Measurements from ENCODE around the gene SARS2. TPM values are rescaled to one million over a fixed set of nuclear protein-coding genes. Genes with fewer than 3 reads are reported as not detected.
A peak's percentile ranks its signal among the peaks of the same experiment; 100 is the strongest.
"Not testable (repeated sequence)": the region's sequence is repeated elsewhere in the genome, so short reads cannot be mapped to it uniquely, and the experiment has no call there.

SARS2 gene, protein sequence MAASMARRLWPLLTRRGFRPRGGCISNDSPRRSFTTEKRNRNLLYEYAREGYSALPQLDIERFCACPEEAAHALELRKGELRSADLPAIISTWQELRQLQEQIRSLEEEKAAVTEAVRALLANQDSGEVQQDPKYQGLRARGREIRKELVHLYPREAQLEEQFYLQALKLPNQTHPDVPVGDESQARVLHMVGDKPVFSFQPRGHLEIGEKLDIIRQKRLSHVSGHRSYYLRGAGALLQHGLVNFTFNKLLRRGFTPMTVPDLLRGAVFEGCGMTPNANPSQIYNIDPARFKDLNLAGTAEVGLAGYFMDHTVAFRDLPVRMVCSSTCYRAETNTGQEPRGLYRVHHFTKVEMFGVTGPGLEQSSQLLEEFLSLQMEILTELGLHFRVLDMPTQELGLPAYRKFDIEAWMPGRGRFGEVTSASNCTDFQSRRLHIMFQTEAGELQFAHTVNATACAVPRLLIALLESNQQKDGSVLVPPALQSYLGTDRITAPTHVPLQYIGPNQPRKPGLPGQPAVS
- total RNA-seq: 10 to 100 TPM; 27.5 to 49.3 TPM

DNA sequence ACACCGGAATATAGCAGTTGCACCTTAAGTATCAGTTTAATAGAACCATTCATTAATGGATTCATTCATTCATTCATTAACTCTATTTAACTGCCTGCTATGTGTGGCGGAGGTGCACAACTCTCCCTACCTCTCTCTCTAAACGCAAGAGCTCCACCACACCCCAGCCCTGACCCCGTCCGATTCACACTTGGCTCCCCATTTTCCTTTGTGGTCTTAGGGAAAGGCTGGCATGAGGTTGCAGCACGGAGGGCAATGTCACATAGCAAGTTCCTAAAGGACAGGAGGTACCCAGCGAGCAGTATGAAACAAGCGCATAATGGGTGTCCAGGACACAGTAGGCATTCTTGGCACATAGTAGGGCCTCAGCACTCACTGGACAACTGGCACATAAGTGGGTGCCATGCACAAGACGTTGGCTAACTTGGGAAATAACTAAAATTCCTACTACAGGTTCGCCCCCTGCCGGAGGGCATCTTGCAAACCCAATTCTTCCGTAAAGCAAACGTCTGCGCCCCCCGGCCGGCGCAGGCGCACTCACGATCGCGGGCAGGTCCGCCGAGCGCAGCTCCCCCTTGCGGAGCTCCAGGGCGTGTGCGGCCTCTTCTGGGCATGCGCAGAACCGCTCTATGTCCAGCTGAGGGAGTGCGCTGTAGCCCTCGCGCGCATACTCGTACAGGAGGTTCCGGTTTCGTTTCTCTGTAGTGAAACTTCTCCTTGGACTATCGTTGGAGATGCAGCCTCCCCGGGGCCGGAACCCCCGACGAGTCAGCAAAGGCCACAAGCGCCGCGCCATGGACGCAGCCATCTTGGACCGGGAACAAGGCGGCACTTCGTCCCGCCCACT, at the start of gene SARS2:
TSS of gene SARS2 (minus strand) at position 835 of the 847 bp plus-strand sequence. CDS start at position 808, 27 bp downstream.
- H3K4me1 Mint-ChIP-seq: peaks cover 11% of the 10 kb centered on the region
- ATAC-seq (replicated peaks): peak; percentile 67
- H3K36me3 Mint-ChIP-seq (ENCODE audit: low read depth): peaks cover 60% of the 10 kb centered on the region
- H3K27ac Mint-ChIP-seq: peak within 1 kb of the TSS; percentile 99
- no peaks in the 10 kb centered on the region for H3K9me3 Mint-ChIP-seq
- peak within 1 kb of the TSS; percentile 100 for H3K4me3 Mint-ChIP-seq
- H3K27me3 Mint-ChIP-seq: no peaks in the 10 kb centered on the region

DNA sequence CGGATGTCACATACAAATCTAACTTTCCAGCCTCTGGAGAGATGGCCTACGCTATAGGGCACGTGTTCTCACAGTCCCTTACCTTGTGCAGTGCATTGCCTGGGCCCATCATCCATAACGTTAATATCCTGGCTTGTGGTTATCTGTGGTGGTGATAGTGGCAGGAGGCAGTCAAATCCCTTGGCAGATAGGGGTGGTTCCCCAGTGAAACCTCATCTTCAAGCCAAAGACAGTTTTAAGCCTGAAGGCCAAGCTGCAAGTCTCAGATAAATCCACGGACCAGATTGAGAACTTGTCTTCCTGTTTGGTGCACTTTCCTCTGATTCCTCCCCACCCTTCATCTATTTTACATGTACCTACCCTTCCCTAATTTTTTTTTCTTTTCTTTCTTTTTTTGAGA, 49.2 kb upstream of the SARS2 start:
- Mint-ChIP-seq H3K9me3 (no peaks in the 10 kb centered on the region), H3K4me3 (no peak overlapping the region), H3K27me3 (peaks cover 22% of the 10 kb centered on the region), H3K36me3 (ENCODE audit: low read depth) (no peaks in the 10 kb centered on the region), H3K27ac (no peak overlapping the region), H3K4me1 (no peaks in the 10 kb centered on the region)
- ATAC-seq (replicated peaks): no peak

DNA sequence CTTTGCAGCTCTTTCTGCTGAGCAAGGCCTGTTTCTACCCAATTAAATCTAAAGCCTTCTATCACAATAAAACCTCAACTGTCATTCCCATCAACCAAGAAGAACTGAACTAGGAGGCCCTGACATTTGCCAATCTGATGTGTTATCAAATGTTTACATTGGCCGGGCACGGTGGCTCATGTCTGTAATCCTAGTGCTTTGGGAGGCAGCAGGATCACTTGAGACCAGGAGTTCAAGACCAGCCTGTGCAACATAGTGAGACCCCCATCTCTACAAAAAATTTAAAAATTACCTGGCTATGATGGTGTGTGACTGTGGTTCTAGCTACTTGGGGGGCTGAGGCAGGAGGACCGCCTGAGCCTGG, 47.7 kb upstream of the SARS2 start:
- H3K27me3 Mint-ChIP-seq: peaks cover 28% of the 10 kb centered on the region
- H3K4me1 Mint-ChIP-seq: no peaks in the 10 kb centered on the region
- peak overlapping the region; percentile 13 for H3K4me3 Mint-ChIP-seq
- no peak for ATAC-seq (replicated peaks)
- H3K9me3 Mint-ChIP-seq: no peaks in the 10 kb centered on the region
- peak overlapping the region; percentile 56 for H3K27ac Mint-ChIP-seq
- H3K36me3 Mint-ChIP-seq (ENCODE audit: low read depth): no peaks in the 10 kb centered on the region

DNA sequence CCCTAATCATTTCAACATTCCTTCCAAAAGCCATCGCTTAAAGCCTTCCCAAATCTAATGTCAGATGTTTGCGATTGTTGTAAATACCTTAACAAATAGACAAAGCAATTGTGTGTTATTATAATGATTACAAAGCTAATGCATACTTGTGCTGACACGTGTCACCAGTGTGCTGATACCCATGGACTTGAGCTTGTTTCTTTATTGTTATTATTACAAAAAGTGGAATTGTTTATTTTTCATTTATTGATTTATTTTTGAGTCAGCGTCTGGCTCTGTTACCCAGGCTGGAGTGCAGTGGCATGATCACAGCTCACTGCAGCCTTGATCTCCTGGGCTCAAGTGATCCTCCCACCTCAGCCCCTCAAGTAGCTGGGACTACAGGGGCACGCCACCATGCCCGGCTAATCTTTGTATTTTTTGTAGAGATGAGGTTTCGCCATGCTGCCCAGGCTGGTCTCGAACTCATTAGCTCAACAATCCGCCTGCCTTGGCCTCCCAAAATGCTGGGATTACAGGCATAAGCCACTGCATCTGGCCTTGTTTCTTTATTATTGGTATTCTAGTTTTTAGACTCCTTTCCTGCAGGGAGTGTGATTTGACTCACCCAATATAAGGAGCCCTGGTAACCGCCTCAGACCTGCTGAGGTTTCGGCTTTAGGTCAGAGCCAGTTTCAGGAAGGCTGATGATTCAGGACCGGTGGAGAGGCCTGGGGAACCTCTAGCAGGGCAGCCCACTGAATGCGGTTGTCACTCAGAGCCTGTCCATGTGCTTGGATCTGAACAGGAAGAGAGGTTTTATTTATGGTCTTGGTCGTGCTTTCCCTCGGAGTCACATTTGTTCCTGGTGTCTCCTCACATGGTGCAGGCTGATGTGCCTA, 47.1 kb upstream of the SARS2 start:
- Mint-ChIP-seq H3K9me3 (no peaks in the 10 kb centered on the region), H3K36me3 (ENCODE audit: low read depth) (no peaks in the 10 kb centered on the region), H3K4me3 (peak overlapping the region; percentile 13), H3K27ac (peak overlapping the region; percentile 56), H3K4me1 (no peaks in the 10 kb centered on the region), H3K27me3 (peaks cover 28% of the 10 kb centered on the region)
- peak; percentile 100 for ATAC-seq (replicated peaks)

DNA sequence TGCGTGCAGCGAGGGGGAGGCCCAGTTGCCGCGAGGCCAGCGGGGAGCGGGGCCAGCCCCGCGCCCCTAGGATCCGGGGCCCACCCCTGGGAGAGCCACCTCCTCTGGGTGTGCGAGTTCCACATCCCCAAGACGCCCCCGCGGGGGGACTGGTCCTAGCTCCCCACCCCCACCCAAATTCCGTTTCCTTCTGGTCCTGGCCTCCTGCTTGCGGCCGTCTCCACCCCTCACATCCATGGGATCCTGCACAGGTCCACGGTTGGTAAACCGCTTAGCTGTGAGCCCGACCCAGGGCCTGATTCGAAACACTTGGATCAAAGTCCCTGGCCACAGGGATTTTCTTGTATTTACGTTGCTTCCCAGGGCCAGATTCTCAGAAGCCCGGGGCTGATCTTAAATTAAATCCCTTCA, 45.3 kb upstream of the SARS2 start:
- no peak for ATAC-seq (replicated peaks)
- no peak overlapping the region for H3K27ac Mint-ChIP-seq
- H3K4me1 Mint-ChIP-seq: no peaks in the 10 kb centered on the region
- peaks cover 28% of the 10 kb centered on the region for H3K27me3 Mint-ChIP-seq
- peak overlapping the region; percentile 53 for H3K4me3 Mint-ChIP-seq
- no peaks in the 10 kb centered on the region for H3K9me3 Mint-ChIP-seq
- H3K36me3 Mint-ChIP-seq (ENCODE audit: low read depth): no peaks in the 10 kb centered on the region

DNA sequence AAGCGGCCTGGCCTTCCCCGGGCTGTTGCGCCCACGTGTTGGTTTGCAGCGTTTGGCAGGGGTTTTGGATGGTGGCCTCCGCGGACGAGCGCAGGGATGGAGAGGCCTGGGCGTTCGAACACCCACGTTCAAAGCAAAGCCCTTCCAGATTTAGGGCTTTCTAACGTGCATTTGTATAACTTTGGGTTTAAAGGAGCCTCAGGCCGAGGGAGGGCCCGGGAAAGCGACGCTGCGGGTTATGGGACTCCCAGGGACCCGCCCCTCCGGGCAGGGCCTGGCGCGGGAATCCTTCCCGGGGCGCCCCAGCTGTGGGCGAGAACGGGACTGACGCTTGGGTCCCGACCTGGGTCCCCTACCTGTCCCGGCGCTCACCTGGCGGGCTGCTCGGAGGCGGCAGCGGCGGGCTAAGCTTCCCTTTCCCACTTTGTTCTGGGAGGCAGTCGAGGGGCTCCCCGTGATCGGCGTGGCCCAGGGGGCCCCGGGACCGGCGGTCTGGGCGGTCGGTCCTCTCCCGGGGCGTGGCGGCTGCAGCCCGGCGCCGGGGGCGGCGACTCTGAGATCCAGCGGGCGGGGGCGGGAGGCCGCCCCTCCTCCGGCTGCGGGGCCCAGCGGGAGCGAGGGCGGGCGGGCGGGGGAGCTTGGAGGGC, 44.8 kb upstream of the SARS2 start, which contains the start of gene FBXO17:
TSS of gene FBXO17 (minus strand) at position 529 of the 647 bp plus-strand sequence. CDS start 25,423 bp downstream, outside the sequence.
- no peak for ATAC-seq (replicated peaks)
- Mint-ChIP-seq H3K4me1 (no peaks in the 10 kb centered on the region), H3K27me3 (peaks cover 24% of the 10 kb centered on the region), H3K4me3 (peak within 1 kb of the TSS; percentile 57), H3K27ac (no peak within 1 kb of the TSS), H3K9me3 (no peaks in the 10 kb centered on the region), H3K36me3 (ENCODE audit: low read depth) (no peaks in the 10 kb centered on the region)

DNA sequence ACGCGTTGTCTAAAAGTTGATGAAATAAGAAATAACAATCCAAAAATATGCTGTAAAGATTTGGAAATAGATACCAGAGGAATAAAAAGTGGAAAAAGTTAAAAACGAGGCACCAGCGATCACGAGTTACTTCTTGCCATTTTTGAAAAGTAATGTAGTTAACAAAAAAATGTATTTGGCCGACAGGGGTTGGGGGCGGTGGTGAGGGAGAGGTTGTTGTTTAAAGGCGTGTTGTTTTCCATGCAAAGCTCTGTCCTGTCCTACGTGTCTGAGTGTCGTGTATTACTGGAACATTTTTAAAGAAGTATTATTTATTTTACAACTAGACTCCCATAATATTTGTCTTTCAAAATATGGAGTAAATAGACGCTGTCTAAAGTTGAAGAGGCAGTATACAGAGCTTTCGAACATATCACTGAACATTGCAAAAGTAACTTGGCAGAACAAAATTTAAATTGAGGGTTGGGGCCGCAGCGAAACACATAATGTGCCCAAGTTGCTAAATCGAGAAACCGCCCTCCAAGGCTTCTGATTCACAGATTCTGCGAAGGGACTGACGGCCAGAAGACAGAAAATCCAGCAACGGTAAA, 44.2 kb upstream of the SARS2 start:
- Mint-ChIP-seq H3K27ac (no peak overlapping the region), H3K9me3 (no peaks in the 10 kb centered on the region), H3K27me3 (peaks cover 24% of the 10 kb centered on the region), H3K4me3 (peak overlapping the region; percentile 57), H3K36me3 (ENCODE audit: low read depth) (no peaks in the 10 kb centered on the region), H3K4me1 (no peaks in the 10 kb centered on the region)
- no peak for ATAC-seq (replicated peaks)

DNA sequence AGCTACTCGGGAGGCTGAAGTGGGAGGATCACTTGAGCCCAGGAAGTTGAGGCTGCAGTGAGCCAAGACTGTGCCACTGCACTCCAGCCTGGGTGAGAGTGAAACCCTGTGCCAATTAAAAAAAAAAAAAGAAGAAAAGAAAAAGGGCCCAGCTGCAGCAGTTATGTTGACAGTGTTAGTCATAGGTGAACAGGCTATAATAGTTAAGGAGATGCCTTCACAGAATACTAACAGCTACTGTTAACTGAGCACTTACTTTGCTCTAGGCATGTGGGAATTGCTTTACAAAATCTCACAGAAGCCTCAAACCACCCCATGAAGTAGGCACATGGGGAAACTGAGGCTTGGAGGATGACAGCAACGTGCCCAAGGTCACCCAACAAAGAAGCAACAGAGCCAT, 41.1 kb upstream of the SARS2 start:
- H3K4me3 Mint-ChIP-seq: no peak overlapping the region
- H3K4me1 Mint-ChIP-seq: no peaks in the 10 kb centered on the region
- ATAC-seq (replicated peaks): no peak
- no peaks in the 10 kb centered on the region for H3K36me3 Mint-ChIP-seq (ENCODE audit: low read depth)
- H3K27ac Mint-ChIP-seq: no peak overlapping the region
- no peaks in the 10 kb centered on the region for H3K9me3 Mint-ChIP-seq
- H3K27me3 Mint-ChIP-seq: peaks cover 18% of the 10 kb centered on the region

DNA sequence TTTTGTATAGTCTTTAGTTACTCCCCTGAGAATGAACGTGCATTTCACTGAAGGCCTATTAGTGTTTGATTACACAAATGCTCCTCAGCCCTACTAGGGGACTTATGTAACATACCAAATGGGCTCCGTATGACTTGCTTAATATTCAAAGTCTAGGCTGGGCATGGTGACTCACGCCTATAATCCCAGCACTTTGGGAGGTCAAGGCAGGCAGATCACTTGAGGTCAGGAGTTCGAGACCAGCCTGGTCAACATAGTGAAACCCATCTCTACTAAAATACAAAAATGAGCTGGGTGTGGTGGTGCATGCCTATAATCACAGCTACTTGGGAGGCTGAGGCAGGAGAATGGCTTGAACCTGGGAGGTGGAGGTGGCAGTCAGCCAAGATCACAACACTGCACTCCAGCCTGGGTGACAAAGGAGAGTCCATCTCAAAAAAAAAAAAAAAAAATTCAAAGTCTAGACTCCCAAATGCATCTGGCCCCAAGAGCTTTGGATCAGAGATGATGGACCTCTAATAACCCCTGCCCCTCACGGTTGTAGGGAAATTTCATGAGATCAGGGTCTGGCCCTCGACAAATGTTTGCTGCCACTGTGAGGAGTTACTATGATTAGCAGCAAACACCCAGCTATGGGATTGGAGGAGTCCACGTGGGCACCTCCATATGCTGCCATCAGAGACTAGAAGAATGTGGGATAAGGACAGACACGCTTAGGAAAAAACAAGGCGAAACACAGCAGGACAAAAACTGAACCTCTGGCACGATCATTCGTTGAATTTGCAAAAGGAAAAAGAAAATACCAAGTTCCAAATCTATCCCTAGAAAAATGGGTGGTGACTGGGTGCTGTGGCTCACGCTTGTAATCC, 40.3 kb upstream of the SARS2 start:
- Mint-ChIP-seq H3K36me3 (ENCODE audit: low read depth) (no peaks in the 10 kb centered on the region), H3K4me1 (no peaks in the 10 kb centered on the region), H3K4me3 (no peak overlapping the region), H3K27me3 (peaks cover 11% of the 10 kb centered on the region), H3K9me3 (no peaks in the 10 kb centered on the region), H3K27ac (no peak overlapping the region)
- ATAC-seq (replicated peaks): no peak

DNA sequence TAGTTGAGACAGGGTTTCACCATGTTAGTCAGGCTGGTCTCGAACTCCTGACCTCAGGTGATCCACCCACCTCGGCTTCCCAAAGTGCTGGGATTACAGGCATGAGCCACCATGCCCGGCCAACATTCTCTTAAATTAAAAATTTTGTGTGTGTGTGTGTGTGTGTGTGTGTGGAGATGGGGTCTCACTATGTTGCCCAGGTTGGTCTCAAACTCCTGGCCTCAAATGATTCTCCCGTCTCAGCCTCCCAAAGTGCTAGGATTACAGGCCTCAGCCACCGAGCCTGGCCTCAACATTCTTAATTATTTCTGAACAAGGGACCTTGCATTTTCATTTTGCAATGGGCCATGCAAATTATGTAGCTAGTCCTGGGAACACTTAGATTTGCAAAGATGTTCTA, 35.6 kb upstream of the SARS2 start:
- not testable (repeated sequence) for H3K36me3 Mint-ChIP-seq (ENCODE audit: low read depth); H3K4me3 Mint-ChIP-seq; H3K4me1 Mint-ChIP-seq; H3K27me3 Mint-ChIP-seq; H3K27ac Mint-ChIP-seq; ATAC-seq (replicated peaks); H3K9me3 Mint-ChIP-seq

DNA sequence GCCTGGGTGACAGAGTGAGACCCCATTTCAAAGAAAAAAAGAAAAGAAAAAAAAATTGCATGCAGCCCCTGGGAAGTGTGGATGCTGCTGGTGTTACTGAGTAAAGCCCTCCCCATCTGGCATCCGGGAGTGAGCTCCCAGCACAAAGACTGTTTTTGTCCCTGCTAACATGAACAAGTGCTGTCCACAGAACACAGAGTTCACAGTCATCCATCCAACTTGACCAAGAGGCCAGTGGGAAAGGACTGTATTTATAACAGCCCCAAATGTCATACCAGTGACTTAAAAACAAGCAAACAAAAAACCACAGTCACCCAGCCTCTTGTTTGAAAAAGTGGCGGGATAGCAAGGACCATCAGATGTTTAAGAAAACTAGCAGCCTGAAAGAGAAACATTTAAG, 34.2 kb upstream of the SARS2 start:
- Mint-ChIP-seq H3K9me3 (no peaks in the 10 kb centered on the region), H3K27me3 (peaks cover 7% of the 10 kb centered on the region)

DNA sequence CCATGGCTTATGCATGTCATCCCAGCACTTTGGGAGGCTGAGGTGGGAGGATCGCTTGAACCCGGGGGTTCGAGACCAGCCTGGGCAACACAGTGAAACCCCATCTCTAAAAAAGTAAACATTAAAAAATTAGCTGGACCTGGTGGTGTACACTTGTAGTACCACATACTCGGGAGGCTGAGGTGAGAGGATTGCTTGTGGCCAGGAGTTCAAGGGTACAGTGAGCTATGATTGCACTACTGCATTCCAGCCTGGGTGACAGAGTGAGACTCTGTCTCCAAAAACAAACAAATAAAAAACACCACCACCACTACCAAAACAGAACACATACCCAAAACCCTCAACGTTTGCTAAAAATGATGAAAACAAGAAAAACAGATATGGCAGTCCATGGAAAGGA, 29.1 kb upstream of the SARS2 start:
- no peak overlapping the region for H3K27ac Mint-ChIP-seq
- peaks cover 7% of the 10 kb centered on the region for H3K27me3 Mint-ChIP-seq
- no peaks in the 10 kb centered on the region for H3K4me1 Mint-ChIP-seq
- no peak for ATAC-seq (replicated peaks)
- H3K4me3 Mint-ChIP-seq: no peak overlapping the region
- H3K9me3 Mint-ChIP-seq: no peaks in the 10 kb centered on the region
- H3K36me3 Mint-ChIP-seq (ENCODE audit: low read depth): no peaks in the 10 kb centered on the region

More for the DNA sequence above, 34.2 kb upstream of the SARS2 start:
- Mint-ChIP-seq H3K4me1 (no peaks in the 10 kb centered on the region), H3K36me3 (ENCODE audit: low read depth) (no peaks in the 10 kb centered on the region), H3K4me3 (no peak overlapping the region), H3K27ac (no peak overlapping the region)
- no peak for ATAC-seq (replicated peaks)

DNA sequence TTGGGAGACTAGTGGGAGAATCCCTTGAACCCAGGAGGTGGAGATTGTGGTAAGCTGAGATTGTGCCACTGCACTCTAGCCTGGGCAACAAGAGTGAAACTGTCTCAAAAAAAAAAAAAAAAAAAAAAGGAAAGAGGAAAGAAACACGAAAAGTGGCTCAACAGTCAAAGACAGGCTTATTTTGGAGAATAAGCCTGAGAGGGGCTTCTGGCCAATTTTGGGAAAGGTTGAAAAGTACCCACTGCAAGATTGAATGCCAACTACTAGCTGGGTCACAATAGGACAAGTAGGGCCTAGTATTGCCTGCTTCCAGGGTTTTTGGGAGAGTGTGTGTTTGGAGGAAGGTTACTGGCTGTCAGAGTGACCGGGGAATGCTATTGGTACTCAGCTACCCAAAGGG, 27.7 kb upstream of the SARS2 start:
- H3K4me3 Mint-ChIP-seq: no peak overlapping the region
- no peaks in the 10 kb centered on the region for H3K4me1 Mint-ChIP-seq
- H3K9me3 Mint-ChIP-seq: no peaks in the 10 kb centered on the region
- no peak overlapping the region for H3K27ac Mint-ChIP-seq
- ATAC-seq (replicated peaks): no peak
- peaks cover 14% of the 10 kb centered on the region for H3K27me3 Mint-ChIP-seq
- H3K36me3 Mint-ChIP-seq (ENCODE audit: low read depth): no peaks in the 10 kb centered on the region

Measured in activated T-helper 17 cell treated with anti-CD3 and anti-CD28 coated beads, Interleukin-2, amount 50 U/mL, for 72 hours (primary cell).